HepG2 (cell line): ENCODE results near the gene HENMT1. TPM values are rescaled to one million over a fixed set of nuclear protein-coding genes. Genes with fewer than 3 reads are reported as not detected.

Experiments
- ATAC-seq: fragments of 200-7000 bp; cut with Tn5 transposase; 3 replicates; pipeline ENCODE4 v1.9.1; 2020; ENCODE audit warnings: mild to moderate bottlenecking, moderate library complexity
- BruUV-seq: library from RNA; stranded (reverse); fragments of 400-500 nt; replicated peaks from 2 replicates; lab custom pipeline; 2021; lab: Mats Ljungman, UMichigan
- CTCF ChIA-PET: fragments of 300-600 bp; formaldehyde crosslinking; extraction: SDS; loops from one replicate; lab custom pipeline; 2021; ENCODE audit warnings: low total read pairs, inconsistent platforms, low intra/inter-chr PET ratio; lab: Yijun Ruan, JAX
- POLR2A ChIA-PET: fragments of 350-600 bp; sonication (Branson Sonifier 250); formaldehyde crosslinking; loops from one replicate; lab custom pipeline; 2020; ENCODE audit warnings: antibody characterized with exemption, inconsistent platforms; lab: Yijun Ruan, JAX
- DNase-seq: peaks from one replicate; pipeline ENCODE4 v3.0.0-alpha.2; 2015; ENCODE audit warnings: low spot score
- FAIRE-seq: peaks from 3 replicates; lab custom pipeline; 2011; peaks lifted over from hg19 to GRCh38; lab: Jason Lieb, UNC
- H2AFZ ChIP-seq: one replicate; pipeline ENCODE4 v1.6.1; 2011; ENCODE audit warnings: low read length, inconsistent platforms
- H3K27ac ChIP-seq: fragments of 300-600 bp; 3 replicates; pipeline ENCODE4 v1.8.0; 2011; ENCODE audit warnings: mixed run types, mild to moderate bottlenecking, mixed read lengths, low read length, inconsistent platforms; ENCODE audit not compliant: insufficient read depth; ENCODE audit errors: extremely low read length
- H3K27me3 ChIP-seq, 2 experiments: fragments of 200-600 bp in 1 of 2; 2 replicates in 1 of 2; 3 replicates in 1 of 2; pipeline versions ENCODE4 v1.6.0 to v1.8.0; 2011; ENCODE audit warnings: low read length in 2 of 2, mild to moderate bottlenecking in 2 of 2, moderate library complexity in 2 of 2, inconsistent platforms in 1 of 2; ENCODE audit not compliant: insufficient read depth in 2 of 2, control insufficient read depth in 1 of 2
- H3K36me3 ChIP-seq, 2 experiments: fragments of 200-600 bp in 1 of 2; replicated peaks in 1 of 2; 2 replicates in 1 of 2; 3 replicates in 1 of 2; pipeline versions ENCODE4 v1.5.1 to v1.8.0; 2011; ENCODE audit warnings: low read length in 2 of 2, inconsistent platforms in 1 of 2; ENCODE audit not compliant: insufficient read depth in 2 of 2, control insufficient read depth in 1 of 2
- H3K4me1 ChIP-seq: 2 replicates; pipeline ENCODE4 v1.5.1; 2012; ENCODE audit warnings: low read length, inconsistent platforms; ENCODE audit not compliant: insufficient read depth
- H3K4me2 ChIP-seq: 2 replicates; pipeline ENCODE4 v1.6.0; 2011; ENCODE audit warnings: low read depth, low read length, inconsistent platforms
- H3K4me3 ChIP-seq, 3 experiments: fragments of 200-600 bp in 1 of 3; sonication (generic), shearing (Covaris generic) in 1 of 3; replicated peaks in 1 of 3; 2 replicates each; pipeline ENCODE4 v1.5.1; 2011 to 2016; ENCODE audit warnings: low read length in 3 of 3, inconsistent platforms in 2 of 3, low read depth in 2 of 3, mild to moderate bottlenecking in 2 of 3, control low read depth in 1 of 3, mixed read lengths in 1 of 3; ENCODE audit not compliant: insufficient read depth in 1 of 3
- H3K79me2 ChIP-seq: one replicate; pipeline ENCODE4 v1.6.1; 2011; ENCODE audit warnings: low read length, inconsistent platforms; ENCODE audit not compliant: insufficient read depth
- H3K9ac ChIP-seq: 2 replicates; pipeline ENCODE4 v1.6.0; 2011; ENCODE audit warnings: mild to moderate bottlenecking, low read depth, low read length, inconsistent platforms; ENCODE audit not compliant: insufficient read depth
- H3K9me3 ChIP-seq: 2 replicates; pipeline ENCODE4 v1.5.1; 2012; ENCODE audit warnings: mild to moderate bottlenecking, low read length
- H4K20me1 ChIP-seq: 2 replicates; pipeline ENCODE4 v1.6.0; 2011; ENCODE audit warnings: inconsistent platforms, mild to moderate bottlenecking, low read length, moderate library complexity; ENCODE audit not compliant: insufficient read depth
- ISX ChIP-seq: sonication (generic); formaldehyde crosslinking; conservative IDR thresholded peaks from 2 replicates; pipeline ENCODE4 v1.5.0; 2020; ENCODE audit warnings: missing genetic modification reagents
- NFYB ChIP-seq: sonication (generic); formaldehyde crosslinking; IDR thresholded peaks from 2 replicates; pipeline ENCODE4 v1.4.0; 2020; ENCODE audit warnings: missing genetic modification reagents
- NFYC ChIP-seq: IDR thresholded peaks from 2 replicates; pipeline ENCODE4 v1.6.1; 2016; ENCODE audit warnings: missing genetic modification reagents, missing compliant biosample characterization
- YEATS2 ChIP-seq: sonication (generic); formaldehyde crosslinking; IDR thresholded peaks from 2 replicates; pipeline ENCODE4 v1.4.0; 2020; ENCODE audit warnings: missing genetic modification reagents, borderline replicate concordance
- ZMYM3 ChIP-seq: sonication (generic); formaldehyde crosslinking; IDR thresholded peaks from 2 replicates; pipeline ENCODE4 v1.5.1; 2020; ENCODE audit warnings: mild to moderate bottlenecking, missing genetic modification reagents
- WGBS: methylation state at CpG from one replicate; pipeline ENCODE4 v1.1.6; 2017; ENCODE audit warnings: low lambda C conversion rate; 5-methylcytosine and 5-hydroxymethylcytosine counted together
- in situ Hi-C: cut with HindIII; loops from 2 replicates; pipeline ENCODE4 v1.10.0; 2017; ENCODE audit warnings: low pct_unique_long_range_greater_than_20kb; ENCODE audit not compliant: extremely low pct_ligation_motif_present
- intact Hi-C: fragments of 100-400 bp; cut with micrococcal nuclease; formaldehyde crosslinking; loops from one replicate; pipeline ENCODE4 v1.10.0; 2022; ENCODE audit not compliant: unreplicated experiment
- polyA plus RNA-seq, 8 experiments: library from polyadenylated mRNA; depleted of rRNA in 3 of 8; stranded (reverse) in 7 of 8; unstranded in 1 of 8; fragments of >200 nt; fragmentation: Illumina TruSeq in 4 of 8; extraction: Trizol in 4 of 8; gene quantifications; 2 replicates each; pipeline versions ENCODE4 v1.2.1 to v1.2.3, GENCODE V29; 2011 to 2016; ENCODE audit warnings: low read depth in 4 of 8, missing spikeins in 1 of 8, mixed read lengths in 1 of 8; ENCODE audit not compliant: insufficient read depth in 1 of 8
- total RNA-seq, 5 experiments: library from RNA; depleted of rRNA; stranded (reverse); fragments of >200 nt; fragmentation: Illumina TruSeq; extraction: Trizol; gene quantifications; 2 replicates each; pipeline ENCODE4 v1.2.3, GENCODE V29; 2016; ENCODE audit warnings: low read depth in 1 of 5
- TF ChIP-seq, protein P1 (sequence below): sonication (generic); formaldehyde crosslinking; IDR thresholded peaks from 2 replicates; pipeline ENCODE4; 2020; ENCODE audit warnings: missing genetic modification reagents, mild to moderate bottlenecking, borderline replicate concordance

Gene HENMT1
- total and polyA plus RNA-seq, 2 of the 13 experiments (the other 11 are each of a cell fraction or from before 2014, with no cell fraction given), result not detected

DNA sequence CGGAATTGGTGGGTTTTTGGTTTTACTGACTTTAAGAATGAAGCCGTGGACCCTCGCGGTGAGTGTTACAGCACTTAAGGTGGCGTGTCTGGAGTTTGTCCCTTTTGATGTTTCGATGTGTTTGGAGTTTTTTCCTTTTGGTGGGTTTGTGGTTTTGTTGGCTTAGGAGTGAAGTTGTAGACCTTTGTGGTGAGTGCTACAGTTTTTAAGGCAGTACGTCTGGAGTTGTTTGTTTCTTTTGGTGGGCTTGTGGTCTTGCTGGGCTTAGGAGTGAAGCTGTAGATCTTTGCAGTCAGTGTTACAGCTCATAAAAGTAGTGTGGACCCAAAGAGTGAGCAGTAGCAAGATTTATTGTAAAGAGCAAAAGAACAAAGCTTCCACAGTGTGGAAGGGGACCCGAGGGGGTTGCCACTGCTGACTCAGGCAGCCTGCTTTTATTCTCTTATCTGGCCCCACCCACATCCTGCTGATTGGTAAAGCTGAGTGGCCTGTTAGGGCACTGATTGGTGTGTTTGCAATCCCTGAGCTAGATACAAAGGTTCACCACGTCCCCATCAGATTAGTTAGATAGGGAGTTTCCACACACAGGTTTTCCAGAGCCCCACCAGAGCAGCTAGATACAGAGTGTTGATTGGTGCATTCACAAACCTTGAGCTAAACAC is 20.9 kb downstream of the HENMT1 start:
- DNase-seq (peak; percentile 2), ATAC-seq (no peak), FAIRE-seq (no peak)
- Histone ChIP-seq H3K9me3 (no peaks in the 10 kb centered on the region), H3K27me3 (no peaks in the 10 kb centered on the region), H3K9ac (no peak overlapping the region), H3K79me2 (no peaks in the 10 kb centered on the region), H2AFZ (no peak overlapping the region), H3K36me3 (no peaks in the 10 kb centered on the region), H4K20me1 (no peaks in the 10 kb centered on the region), H3K4me3 (no peak overlapping the region), H3K27ac (no peak overlapping the region), H3K4me2 (no peak overlapping the region)
- CTCF ChIA-PET, result no interaction called here
- in situ Hi-C loops, result no loop called here
- WGBS, result 73% methylated on average over 9 of the region's 9 CpGs
- no TSS peak for BruUV-seq
- POLR2A ChIA-PET, result no interaction called here
- intact Hi-C loops, result no loop called here
- TF ChIP-seq NFYC (peak; percentile 58), ZMYM3 (no peak), ISX (CRISPR knock-in tag) (no peak), YEATS2 (CRISPR knock-in tag) (no peak), NFYB (CRISPR knock-in tag) (peak; percentile 55; the same call in 1 of the 2 replicates)
- TF ChIP-seq, protein P1, sequence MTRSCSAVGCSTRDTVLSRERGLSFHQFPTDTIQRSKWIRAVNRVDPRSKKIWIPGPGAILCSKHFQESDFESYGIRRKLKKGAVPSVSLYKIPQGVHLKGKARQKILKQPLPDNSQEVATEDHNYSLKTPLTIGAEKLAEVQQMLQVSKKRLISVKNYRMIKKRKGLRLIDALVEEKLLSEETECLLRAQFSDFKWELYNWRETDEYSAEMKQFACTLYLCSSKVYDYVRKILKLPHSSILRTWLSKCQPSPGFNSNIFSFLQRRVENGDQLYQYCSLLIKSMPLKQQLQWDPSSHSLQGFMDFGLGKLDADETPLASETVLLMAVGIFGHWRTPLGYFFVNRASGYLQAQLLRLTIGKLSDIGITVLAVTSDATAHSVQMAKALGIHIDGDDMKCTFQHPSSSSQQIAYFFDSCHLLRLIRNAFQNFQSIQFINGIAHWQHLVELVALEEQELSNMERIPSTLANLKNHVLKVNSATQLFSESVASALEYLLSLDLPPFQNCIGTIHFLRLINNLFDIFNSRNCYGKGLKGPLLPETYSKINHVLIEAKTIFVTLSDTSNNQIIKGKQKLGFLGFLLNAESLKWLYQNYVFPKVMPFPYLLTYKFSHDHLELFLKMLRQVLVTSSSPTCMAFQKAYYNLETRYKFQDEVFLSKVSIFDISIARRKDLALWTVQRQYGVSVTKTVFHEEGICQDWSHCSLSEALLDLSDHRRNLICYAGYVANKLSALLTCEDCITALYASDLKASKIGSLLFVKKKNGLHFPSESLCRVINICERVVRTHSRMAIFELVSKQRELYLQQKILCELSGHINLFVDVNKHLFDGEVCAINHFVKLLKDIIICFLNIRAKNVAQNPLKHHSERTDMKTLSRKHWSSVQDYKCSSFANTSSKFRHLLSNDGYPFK (CRISPR knock-in tag), result no peak
- TF ChIP-seq, all 625 proteins: peak for 2
- H3K4me1 ChIP-seq, result peaks cover 6% of the 10 kb centered on the region
